Breast epithelium (tissue), 4 donors: ENCODE data around the gene CAMSAP2. TPM values are rescaled to one million over a fixed set of nuclear protein-coding genes. Genes with fewer than 3 reads are reported as not detected.

Experiments used
- DNase-seq, 2 donors: peaks; one replicate each; pipeline ENCODE4 v3.0.0-alpha.2; 2019; ENCODE audit warnings: low spot score in 2 of 2
- H3K27ac ChIP-seq, 2 donors: fragments of 200-600 bp; sonication (generic) in 1 of 2; one replicate each; pipeline ENCODE4 v1.5.1; 2016 to 2019; ENCODE audit warnings: mild to moderate bottlenecking in 1 of 2
- H3K27me3 ChIP-seq, 2 donors: fragments of 200-600 bp; sonication (generic) in 1 of 2; one replicate each; pipeline versions ENCODE4 v1.5.1 to v1.6.0; 2017 to 2019; ENCODE audit warnings: control low read depth in 1 of 2, mild to moderate bottlenecking in 1 of 2
- H3K36me3 ChIP-seq: fragments of 200-600 bp; one replicate; pipeline ENCODE4 v1.5.1; 2019
- H3K4me1 ChIP-seq, 2 donors: fragments of 200-600 bp; sonication (generic); one replicate each; pipeline ENCODE4 v1.5.1; 2016 to 2019; ENCODE audit warnings: control low read depth in 1 of 2
- H3K4me3 ChIP-seq, 3 donors: fragments of 200-600 bp; sonication (generic); 1 replicate in 2 of 3; 2 replicates in 1 of 3; pipeline ENCODE4 v1.5.1; 2016 to 2019; ENCODE audit warnings: mild to moderate bottlenecking in 3 of 3, moderate library complexity in 2 of 3
- H3K9me3 ChIP-seq, 2 donors: fragments of 200-600 bp; sonication (generic) in 1 of 2; one replicate each; pipeline ENCODE4 v1.5.1; 2016 to 2019; ENCODE audit warnings: control low read depth in 1 of 2
- CTCF ChIP-seq, 3 donors: fragments of 450-650 bp; IDR thresholded peaks; one replicate each; pipeline ENCODE4 v1.5.1; 2016 to 2017; ENCODE audit warnings: antibody characterized with exemption in 3 of 3, mild to moderate bottlenecking in 3 of 3, moderate library complexity in 3 of 3
- POLR2A ChIP-seq: fragments of 450-650 bp; IDR thresholded peaks from one replicate; pipeline ENCODE4 v1.6.1; 2016; ENCODE audit warnings: antibody characterized with exemption, mild to moderate bottlenecking, moderate library complexity
- POLR2AphosphoS5 ChIP-seq, 3 donors: sonication (generic); formaldehyde crosslinking; IDR thresholded peaks; one replicate each; pipeline ENCODE4 v1.6.1; 2017; ENCODE audit warnings: antibody characterized with exemption in 3 of 3
- intact Hi-C: fragments of 100-400 bp; cut with DNase I; formaldehyde crosslinking; loops from one replicate; pipeline ENCODE4 v1.15.1; 2023; ENCODE audit warnings: low total_unique reads
- total RNA-seq, 3 donors: library from RNA; depleted of rRNA; stranded (reverse); fragments of >200 nt; gene quantifications; one replicate each; pipeline ENCODE4 v1.1.0, GENCODE V29; 2016

Gene CAMSAP2
- total RNA-seq, 3 donors from 2014 or later: 36.4 to 42.4 (median 38.6) TPM

GRCh38 chr1:200895801-200896530, 157.3 kb downstream of the CAMSAP2 start:
- Histone ChIP-seq H3K27me3 (no peaks in the 10 kb centered on the region), H3K27ac (peak overlapping the region in 1 of 2 donors; percentile 63), H3K4me1 (no peaks in the 10 kb centered on the region), H3K4me3 (peak overlapping the region in 2 of 3 donors; percentile 37 to 60), H3K36me3 (no peaks in the 10 kb centered on the region), H3K9me3 (no peaks in the 10 kb centered on the region)
- no peak for TF ChIP-seq CTCF (IDR thresholded peaks at IDR 0.05)
- no peak for TF ChIP-seq POLR2A
- no peak for TF ChIP-seq POLR2AphosphoS5 (IDR thresholded peaks at IDR 0.05)
- no peak for DNase-seq
- intact Hi-C loops: no loop called here

GRCh38 chr1:200896531-200897196, 158.0 kb downstream of the CAMSAP2 start:
- no peak overlapping the region for H3K27ac ChIP-seq
- H3K36me3 ChIP-seq: no peaks in the 10 kb centered on the region
- no peaks in the 10 kb centered on the region for H3K27me3 ChIP-seq
- peak overlapping the region in 2 of 3 donors; percentile 37 to 60 for H3K4me3 ChIP-seq
- intact Hi-C loops: no loop called here
- TF ChIP-seq CTCF (IDR thresholded peaks at IDR 0.05): no peak
- TF ChIP-seq POLR2AphosphoS5 (IDR thresholded peaks at IDR 0.05): no peak
- no peak for TF ChIP-seq POLR2A
- no peaks in the 10 kb centered on the region for H3K9me3 ChIP-seq
- no peaks in the 10 kb centered on the region for H3K4me1 ChIP-seq
- DNase-seq: no peak

DNA sequence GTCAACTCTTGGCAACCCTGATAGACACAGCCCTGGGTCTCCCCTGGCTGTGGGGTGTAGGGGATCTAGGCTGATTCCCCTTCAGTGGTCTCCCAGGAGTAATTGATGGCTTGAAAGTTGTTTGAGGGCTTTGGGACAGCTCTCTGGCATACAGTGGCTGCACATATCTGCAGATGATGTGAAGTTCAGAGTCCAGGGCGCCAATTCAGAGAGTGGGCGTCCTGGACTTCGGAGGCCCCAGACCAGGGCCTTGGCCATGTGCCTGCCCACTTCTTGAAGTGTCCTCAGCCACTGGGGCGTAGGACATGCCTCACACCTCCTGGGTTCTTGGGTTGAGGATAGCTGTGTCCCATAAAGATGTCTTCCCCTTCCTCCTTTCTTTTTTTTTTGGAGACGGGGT, 158.6 kb downstream of the CAMSAP2 start:
- Histone ChIP-seq H3K4me1 (no peaks in the 10 kb centered on the region), H3K27ac (no peak overlapping the region), H3K36me3 (no peaks in the 10 kb centered on the region), H3K4me3 (peak overlapping the region in 1 of 3 donors; percentile 60), H3K9me3 (no peaks in the 10 kb centered on the region), H3K27me3 (no peaks in the 10 kb centered on the region)
- no peak for DNase-seq
- TF ChIP-seq CTCF (IDR thresholded peaks at IDR 0.05) (no peak), POLR2A (no peak), POLR2AphosphoS5 (IDR thresholded peaks at IDR 0.05) (no peak)
- intact Hi-C loops: no loop called here

- intact Hi-C loops: no loop called here
- DNase-seq: no peak
- no peaks in the 10 kb centered on the region for H3K9me3 ChIP-seq
- H3K4me1 ChIP-seq: no peaks in the 10 kb centered on the region
- TF ChIP-seq POLR2A (no peak), CTCF (IDR thresholded peaks at IDR 0.05) (no peak), POLR2AphosphoS5 (IDR thresholded peaks at IDR 0.05) (no peak)
- no peaks in the 10 kb centered on the region for H3K27me3 ChIP-seq
- no peak overlapping the region for H3K4me3 ChIP-seq
- H3K27ac ChIP-seq: no peak overlapping the region
- H3K36me3 ChIP-seq: no peaks in the 10 kb centered on the region
Measured at GRCh38 chr1:200899015-200899386, 160.3 kb downstream of the CAMSAP2 start.

DNA sequence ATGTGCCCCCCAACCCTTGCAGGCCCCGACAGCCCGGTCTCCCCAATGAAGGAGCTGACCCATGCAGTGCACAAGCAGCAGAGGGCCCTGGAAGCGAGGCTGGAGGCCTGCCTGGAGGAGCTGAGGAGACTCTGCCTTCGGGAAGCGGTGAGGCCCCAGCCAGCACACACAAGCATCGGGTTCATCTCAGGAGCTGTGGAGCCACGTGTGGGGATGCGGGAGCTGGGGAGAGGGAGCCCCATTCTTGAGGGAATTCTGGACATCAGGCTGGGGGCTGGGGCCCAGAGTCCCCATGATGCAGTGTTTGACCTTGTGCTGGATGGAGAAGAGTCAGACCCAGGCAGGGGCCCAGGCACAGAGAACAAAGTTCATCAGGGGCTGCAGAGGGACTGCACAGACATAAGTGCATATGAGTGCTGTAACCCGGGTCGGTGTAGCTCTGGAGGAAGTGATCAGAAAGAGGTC, 160.8 kb downstream of the CAMSAP2 start:
- TF ChIP-seq POLR2A (no peak), POLR2AphosphoS5 (IDR thresholded peaks at IDR 0.05) (no peak), CTCF (IDR thresholded peaks at IDR 0.05) (no peak)
- DNase-seq: no peak
- no peaks in the 10 kb centered on the region for H3K36me3 ChIP-seq
- no peaks in the 10 kb centered on the region for H3K27me3 ChIP-seq
- H3K4me1 ChIP-seq: no peaks in the 10 kb centered on the region
- no peak overlapping the region for H3K27ac ChIP-seq
- H3K9me3 ChIP-seq: no peaks in the 10 kb centered on the region
- no peak overlapping the region for H3K4me3 ChIP-seq
- intact Hi-C loops: no loop called here
